GM19035 (cell line): Measurements from ENCODE around the gene RS1.

Experiments used
- ATAC-seq: cut with Tn5 transposase; IDR thresholded peaks from one replicate; pipeline ENCODE4 v1.9.1; 2021; ENCODE audit not compliant: unreplicated experiment

The RS1 gene

GRCh38 chrX:18672008-18672407 lies at the start of gene RS1:
Gene RS1 (minus strand): TSS chrX:18672108. CDS start chrX:18672068, 40 bp downstream.
- no peak for ATAC-seq

- no peak for ATAC-seq
Observed at GRCh38 chrX:18719852-18720251, 47.9 kb upstream of the RS1 start.

GRCh38 chrX:18714910-18715309 lies 43.0 kb upstream of the RS1 start:
- no peak for ATAC-seq

- no peak for ATAC-seq
Observed at GRCh38 chrX:18709833-18710232, 37.9 kb upstream of the RS1 start.

- ATAC-seq, result no peak
Observed at GRCh38 chrX:18707426-18708049, 35.6 kb upstream of the RS1 start, which contains the start of gene PPEF1. Gene PPEF1 (plus strand): TSS chrX:18707645. CDS start chrX:18707781, 136 bp downstream.

- no peak for ATAC-seq
Observed at GRCh38 chrX:18702362-18703195, 30.7 kb upstream of the RS1 start.

GRCh38 chrX:18701621-18702361 lies 29.9 kb upstream of the RS1 start:
- ATAC-seq, result no peak

- ATAC-seq, result no peak
Observed at GRCh38 chrX:18698737-18699650, 27.1 kb upstream of the RS1 start.

- ATAC-seq, result no peak
Observed at GRCh38 chrX:18696653-18697052, 24.7 kb upstream of the RS1 start.

GRCh38 chrX:18692541-18692940 lies 20.6 kb upstream of the RS1 start:
- ATAC-seq, result no peak

- no peak for ATAC-seq
Observed at GRCh38 chrX:18691431-18691830, 19.5 kb upstream of the RS1 start.

- ATAC-seq, result no peak
Observed at GRCh38 chrX:18687856-18688495, 16.1 kb upstream of the RS1 start.

- ATAC-seq, result no peak
Observed at GRCh38 chrX:18682979-18683387, 11.1 kb upstream of the RS1 start.

GRCh38 chrX:18681996-18682395 lies 10.1 kb upstream of the RS1 start:
- no peak for ATAC-seq

GRCh38 chrX:18677161-18677869 lies 5.4 kb upstream of the RS1 start:
- no peak for ATAC-seq

GRCh38 chrX:18676470-18676869 lies 4.6 kb upstream of the RS1 start:
- no peak for ATAC-seq

GRCh38 chrX:18676050-18676449 lies 4.1 kb upstream of the RS1 start:
- no peak for ATAC-seq

- peak; percentile 87 for ATAC-seq
Observed at GRCh38 chrX:18674788-18675735, 3.2 kb upstream of the RS1 start.
